Measurements from ENCODE around the gene ARL6IP5.

DNA sequence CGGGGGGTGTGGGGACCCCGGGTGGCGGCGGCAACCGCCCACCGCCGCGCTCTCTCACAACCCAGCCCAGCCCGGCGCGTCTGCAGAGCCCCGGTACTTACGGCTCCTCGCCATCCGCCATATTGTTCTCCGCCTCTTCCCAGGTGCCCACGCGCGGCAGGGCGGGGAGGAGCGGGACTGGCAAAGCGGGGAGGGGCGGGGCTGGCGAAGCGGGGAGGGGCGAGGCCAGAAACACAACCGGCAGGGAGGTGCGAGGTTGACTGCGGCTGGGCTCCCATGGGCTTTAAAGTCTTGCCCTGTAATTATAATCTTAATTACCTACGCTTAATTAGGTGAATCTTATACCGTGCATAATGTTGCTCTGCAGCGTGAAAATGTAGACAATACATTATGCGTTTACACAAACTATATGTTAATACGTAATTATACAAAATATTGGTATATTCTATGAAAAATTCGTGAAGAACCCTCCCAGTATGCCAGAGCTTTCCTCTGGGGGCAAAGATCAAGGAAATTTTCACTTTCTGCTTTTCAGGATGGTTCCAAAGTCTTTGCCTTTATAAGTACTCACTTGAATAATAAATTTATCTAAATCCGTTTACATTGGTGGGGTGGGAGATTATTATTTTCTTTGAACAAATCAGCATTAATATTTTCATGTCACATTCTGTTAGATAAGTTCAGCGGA is 4.4 kb upstream of the ARL6IP5 start, which contains the start of gene UBA3:
- TF ChIP-seq POLR2AphosphoS5 (IDR thresholded peaks at IDR 0.05) (peak; percentile 68 to 89 (median 81)), POLR2A (IDR thresholded peaks at IDR 0.05) (peak in 1 of 2 donors; percentile 18)
- TF ChIP-seq, protein P1, sequence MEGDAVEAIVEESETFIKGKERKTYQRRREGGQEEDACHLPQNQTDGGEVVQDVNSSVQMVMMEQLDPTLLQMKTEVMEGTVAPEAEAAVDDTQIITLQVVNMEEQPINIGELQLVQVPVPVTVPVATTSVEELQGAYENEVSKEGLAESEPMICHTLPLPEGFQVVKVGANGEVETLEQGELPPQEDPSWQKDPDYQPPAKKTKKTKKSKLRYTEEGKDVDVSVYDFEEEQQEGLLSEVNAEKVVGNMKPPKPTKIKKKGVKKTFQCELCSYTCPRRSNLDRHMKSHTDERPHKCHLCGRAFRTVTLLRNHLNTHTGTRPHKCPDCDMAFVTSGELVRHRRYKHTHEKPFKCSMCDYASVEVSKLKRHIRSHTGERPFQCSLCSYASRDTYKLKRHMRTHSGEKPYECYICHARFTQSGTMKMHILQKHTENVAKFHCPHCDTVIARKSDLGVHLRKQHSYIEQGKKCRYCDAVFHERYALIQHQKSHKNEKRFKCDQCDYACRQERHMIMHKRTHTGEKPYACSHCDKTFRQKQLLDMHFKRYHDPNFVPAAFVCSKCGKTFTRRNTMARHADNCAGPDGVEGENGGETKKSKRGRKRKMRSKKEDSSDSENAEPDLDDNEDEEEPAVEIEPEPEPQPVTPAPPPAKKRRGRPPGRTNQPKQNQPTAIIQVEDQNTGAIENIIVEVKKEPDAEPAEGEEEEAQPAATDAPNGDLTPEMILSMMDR (IDR thresholded peaks at IDR 0.05) = no peak
